HEK293 (cell line): Measurements from ENCODE around the gene NEU1.

Source experiments
- CTCF ChIA-PET: fragments of 350-600 bp; formaldehyde crosslinking; extraction: SDS; loops from one replicate; lab custom pipeline; 2021; ENCODE audit warnings: antibody characterized with exemption; lab: Yijun Ruan, JAX
- POLR2A ChIA-PET: fragments of 300-600 bp; formaldehyde crosslinking; extraction: SDS; loops from one replicate; lab custom pipeline; 2020; ENCODE audit warnings: antibody characterized with exemption, inconsistent platforms; lab: Yijun Ruan, JAX
- H3K27ac ChIP-seq: fragments of 200-500 bp; sonication (Bioruptor generic); 2 replicates; pipeline ENCODE4 v1.5.1; 2014; ENCODE audit warnings: low read depth, low read length, control low read depth, inconsistent platforms; ENCODE audit errors: extremely low read depth
- H3K36me3 ChIP-seq, 2 experiments: fragments of 200-500 bp in 1 of 2; sonication (Bioruptor generic) in 1 of 2; 1 replicate in 1 of 2; 2 replicates in 1 of 2; pipeline ENCODE4 v1.5.1; 2014 to 2017; ENCODE audit warnings: inconsistent platforms in 2 of 2, low read length in 2 of 2; ENCODE audit not compliant: control insufficient read depth in 2 of 2, insufficient read depth in 1 of 2
- H3K4me1 ChIP-seq: fragments of 200-500 bp; sonication (Bioruptor generic); 2 replicates; pipeline ENCODE4 v1.5.1; 2014; ENCODE audit warnings: mild to moderate bottlenecking, low read length, inconsistent platforms; ENCODE audit not compliant: control insufficient read depth, insufficient read depth
- H3K4me3 ChIP-seq: 2 replicates; pipeline ENCODE4 v1.5.1; 2011; ENCODE audit warnings: low read depth, mild to moderate bottlenecking, control low read depth, low read length, moderate library complexity
- H3K9me3 ChIP-seq: fragments of 200-500 bp; sonication (Bioruptor generic); 2 replicates; pipeline ENCODE4 v1.5.1; 2014; ENCODE audit warnings: low read depth, low read length, inconsistent platforms; ENCODE audit not compliant: control insufficient read depth, insufficient read depth
- BCL11B ChIP-seq: fragments of 450-650 bp; formaldehyde crosslinking; IDR thresholded peaks from 2 replicates; pipeline ENCODE4 v1.5.1; 2016; ENCODE audit warnings: low read depth, missing biosample characterization, missing genetic modification characterization
- EGR2 ChIP-seq: fragments of 450-650 bp; formaldehyde crosslinking; IDR thresholded peaks from 2 replicates; pipeline ENCODE4 v1.5.1; 2016; ENCODE audit warnings: low read depth, missing biosample characterization, missing genetic modification characterization
- GFI1B ChIP-seq: fragments of 450-650 bp; formaldehyde crosslinking; IDR thresholded peaks from 2 replicates; pipeline ENCODE4 v1.5.1; 2016; ENCODE audit warnings: missing biosample characterization, missing genetic modification characterization
- GLI2 ChIP-seq: fragments of 450-650 bp; formaldehyde crosslinking; IDR thresholded peaks from 2 replicates; pipeline ENCODE4; 2017; ENCODE audit warnings: missing biosample characterization, missing genetic modification characterization, low read depth, borderline replicate concordance
- GLIS1 ChIP-seq: fragments of 450-650 bp; formaldehyde crosslinking; IDR thresholded peaks from 2 replicates; pipeline ENCODE4 v1.5.1; 2016; ENCODE audit warnings: missing biosample characterization, missing genetic modification characterization
- IKZF3 ChIP-seq: fragments of 450-650 bp; IDR thresholded peaks from 2 replicates; pipeline ENCODE4 v1.5.0; 2018; ENCODE audit warnings: missing biosample characterization, mild to moderate bottlenecking, missing genetic modification characterization, moderate library complexity
- MYNN ChIP-seq: fragments of 450-650 bp; formaldehyde crosslinking; IDR thresholded peaks from 2 replicates; pipeline ENCODE4 v1.5.1; 2016; ENCODE audit warnings: missing biosample characterization, missing genetic modification characterization, borderline replicate concordance
- PRDM4 ChIP-seq: fragments of 450-650 bp; formaldehyde crosslinking; IDR thresholded peaks from 2 replicates; pipeline ENCODE4 v1.5.1; 2017; ENCODE audit warnings: missing biosample characterization, missing genetic modification characterization
- SCRT2 ChIP-seq: fragments of 450-650 bp; formaldehyde crosslinking; IDR thresholded peaks from 2 replicates; pipeline ENCODE4 v1.5.1; 2016; ENCODE audit warnings: missing biosample characterization, missing genetic modification characterization
- SETDB1 ChIP-seq: IDR thresholded peaks from one replicate; pipeline ENCODE4 v1.6.1; 2017; ENCODE audit warnings: mild to moderate bottlenecking, low read length, moderate library complexity, mixed read lengths; ENCODE audit not compliant: insufficient read length
- WT1 ChIP-seq: fragments of 450-650 bp; formaldehyde crosslinking; IDR thresholded peaks from 2 replicates; pipeline ENCODE4 v1.5.1; 2016; ENCODE audit warnings: missing biosample characterization, missing genetic modification characterization
- ZBTB10 ChIP-seq: fragments of 450-650 bp; formaldehyde crosslinking; IDR thresholded peaks from 2 replicates; pipeline ENCODE4 v1.5.1; 2016; ENCODE audit warnings: missing biosample characterization, missing genetic modification characterization
- ZBTB11 ChIP-seq: fragments of 450-650 bp; formaldehyde crosslinking; conservative IDR thresholded peaks from 2 replicates; pipeline ENCODE4 v1.5.1; 2016; ENCODE audit warnings: low read depth, missing biosample characterization, missing genetic modification characterization
- ZBTB6 ChIP-seq: fragments of 450-650 bp; formaldehyde crosslinking; IDR thresholded peaks from 2 replicates; pipeline ENCODE4 v1.5.1; 2017; ENCODE audit warnings: missing biosample characterization, missing genetic modification characterization
- ZBTB7A ChIP-seq: fragments of 450-650 bp; formaldehyde crosslinking; IDR thresholded peaks from 2 replicates; pipeline ENCODE4 v1.5.1; 2016; ENCODE audit warnings: low read depth, missing biosample characterization, missing genetic modification characterization
- ZEB2 ChIP-seq: fragments of 450-650 bp; formaldehyde crosslinking; IDR thresholded peaks from 2 replicates; pipeline ENCODE4 v1.5.1; 2016; ENCODE audit warnings: missing biosample characterization, missing genetic modification characterization
- ZIC2 ChIP-seq: fragments of 450-650 bp; formaldehyde crosslinking; IDR thresholded peaks from 2 replicates; pipeline ENCODE4 v1.5.1; 2016; ENCODE audit warnings: missing biosample characterization, missing genetic modification characterization
- ZNF184 ChIP-seq: fragments of 450-650 bp; IDR thresholded peaks from 2 replicates; pipeline ENCODE4 v1.5.1; 2018; ENCODE audit warnings: missing biosample characterization, mild to moderate bottlenecking, missing genetic modification characterization
- ZNF214 ChIP-seq: fragments of 450-650 bp; formaldehyde crosslinking; IDR thresholded peaks from 2 replicates; pipeline ENCODE4 v1.5.1; 2017; ENCODE audit warnings: missing biosample characterization, mild to moderate bottlenecking, missing genetic modification characterization, borderline replicate concordance
- ZNF398 ChIP-seq: fragments of 450-650 bp; formaldehyde crosslinking; IDR thresholded peaks from 2 replicates; pipeline ENCODE4 v1.5.1; 2017; ENCODE audit warnings: missing biosample characterization, missing genetic modification characterization
- ZNF433 ChIP-seq: fragments of 450-650 bp; formaldehyde crosslinking; IDR thresholded peaks from 2 replicates; pipeline ENCODE4 v1.5.1; 2016; ENCODE audit warnings: missing biosample characterization, missing genetic modification characterization, low read depth
- ZNF558 ChIP-seq: fragments of 450-650 bp; formaldehyde crosslinking; IDR thresholded peaks from 2 replicates; pipeline ENCODE4 v1.5.1; 2016; ENCODE audit warnings: missing biosample characterization, missing genetic modification characterization
- ZNF560 ChIP-seq: fragments of 450-650 bp; formaldehyde crosslinking; IDR thresholded peaks from 2 replicates; pipeline ENCODE4 v1.5.1; 2017; ENCODE audit warnings: missing biosample characterization, missing genetic modification characterization, borderline replicate concordance
- ZNF654 ChIP-seq: fragments of 450-650 bp; formaldehyde crosslinking; IDR thresholded peaks from 2 replicates; pipeline ENCODE4 v1.5.1; 2016; ENCODE audit warnings: low read depth, missing biosample characterization, missing genetic modification characterization
- ZNF776 ChIP-seq: fragments of 450-650 bp; formaldehyde crosslinking; IDR thresholded peaks from 2 replicates; pipeline ENCODE4 v1.5.0; 2017; ENCODE audit warnings: missing biosample characterization, missing genetic modification characterization, borderline replicate concordance
- ZSCAN30 ChIP-seq: fragments of 450-650 bp; IDR thresholded peaks from 2 replicates; pipeline ENCODE4 v1.5.1; 2018; ENCODE audit warnings: missing biosample characterization, mild to moderate bottlenecking, missing genetic modification characterization, moderate library complexity

The NEU1 gene

GRCh38 chr6:31883676-31884075, 21.1 kb upstream of the NEU1 start (continued):
- no peak for TF ChIP-seq WT1
- no peak for TF ChIP-seq BCL11B (tag by site-specific recombination)
- no peak for TF ChIP-seq ZBTB11
- no peak for TF ChIP-seq ZNF776 (tag by site-specific recombination)
- TF ChIP-seq ZNF184 (tag by site-specific recombination), result no peak
- no peak for TF ChIP-seq ZNF214 (tag by site-specific recombination)
- no peak for TF ChIP-seq ZNF654 (tag by site-specific recombination)
- TF ChIP-seq GLI2 (tag by site-specific recombination), result no peak
- TF ChIP-seq SCRT2 (tag by site-specific recombination), result no peak
- TF ChIP-seq ZSCAN30 (tag by site-specific recombination), result no peak
- no peak for TF ChIP-seq PRDM4 (tag by site-specific recombination)
- TF ChIP-seq ZBTB7A (tag by site-specific recombination), result no peak
- no peak for TF ChIP-seq ZEB2

- ChIA-PET CTCF (interaction anchor here (0.7 kb wide), 1 partner anchor 273 kb away, joined by 3 read pairs; no protein-coding TSS in a partner anchor), POLR2A (no interaction called here)
- Histone ChIP-seq H3K9me3 (no peaks in the 10 kb centered on the region), H3K27ac (no peak overlapping the region), H3K4me1 (no peaks in the 10 kb centered on the region; the same call in 1 of the 2 replicates), H3K4me3 (no peak overlapping the region), H3K36me3 (peaks cover 44 to 74% of the 10 kb centered on the region in 2 experiments)
- TF ChIP-seq IKZF3 (tag by site-specific recombination), result no peak
- no peak for TF ChIP-seq ZBTB10
- peak; percentile 22; the same call in 1 of the 2 replicates for TF ChIP-seq ZIC2 (tag by site-specific recombination)
- no peak for TF ChIP-seq GFI1B (tag by site-specific recombination)
- no peak for TF ChIP-seq ZNF558 (tag by site-specific recombination)
- no peak for TF ChIP-seq ZNF560 (tag by site-specific recombination)
- no peak for TF ChIP-seq ZBTB6 (tag by site-specific recombination)
- peak; percentile 64 for TF ChIP-seq ZNF398
- TF ChIP-seq EGR2 (tag by site-specific recombination), result peak; percentile 40; the same call in 1 of the 2 replicates
- no peak for TF ChIP-seq ZNF433 (tag by site-specific recombination)
- no peak for TF ChIP-seq SETDB1
- TF ChIP-seq GLIS1, result peak; percentile 22; the same call in 1 of the 2 replicates
- TF ChIP-seq MYNN (tag by site-specific recombination), result no peak
These were observed 19.7 kb upstream of the NEU1 start for GRCh38 chr6:31882344-31882743.
